HG02852 (cell line): ENCODE results near the gene CAMK1D.
"Not testable (repeated sequence)": the region's sequence is repeated elsewhere in the genome, so short reads cannot be mapped to it uniquely, and the experiment has no call there.

Experiments used
- ATAC-seq: cut with Tn5 transposase; IDR thresholded peaks from one replicate; pipeline ENCODE4 v1.9.1; 2021; ENCODE audit warnings: mild to moderate bottlenecking, moderate library complexity; ENCODE audit not compliant: unreplicated experiment

The CAMK1D gene

GRCh38 chr10:12489806-12490205, 140.5 kb downstream of the CAMK1D start:
- no peak for ATAC-seq

- no peak for ATAC-seq
Observed at GRCh38 chr10:12490963-12491362, 141.6 kb downstream of the CAMK1D start.

GRCh38 chr10:12491491-12491890, 142.1 kb downstream of the CAMK1D start:
- ATAC-seq: no peak

GRCh38 chr10:12492016-12492415, 142.7 kb downstream of the CAMK1D start:
- no peak for ATAC-seq

GRCh38 chr10:12497046-12497445, 147.7 kb downstream of the CAMK1D start:
- not testable (repeated sequence) for ATAC-seq

- ATAC-seq: no peak
Observed at GRCh38 chr10:12499076-12499986, 150.0 kb downstream of the CAMK1D start.

GRCh38 chr10:12500381-12501303, 151.3 kb downstream of the CAMK1D start:
- no peak for ATAC-seq

- no peak for ATAC-seq
Observed at GRCh38 chr10:12501324-12501723, 152.0 kb downstream of the CAMK1D start.

- no peak for ATAC-seq
Observed at GRCh38 chr10:12501841-12502525, 152.6 kb downstream of the CAMK1D start.

- no peak for ATAC-seq
Observed at GRCh38 chr10:12502526-12503274, 153.4 kb downstream of the CAMK1D start.

GRCh38 chr10:12503311-12503710, 154.0 kb downstream of the CAMK1D start:
- ATAC-seq: no peak

GRCh38 chr10:12504176-12504575, 154.8 kb downstream of the CAMK1D start:
- ATAC-seq: no peak

GRCh38 chr10:12504628-12505027, 155.3 kb downstream of the CAMK1D start:
- ATAC-seq: no peak

- no peak for ATAC-seq
Observed at GRCh38 chr10:12505683-12506082, 156.3 kb downstream of the CAMK1D start.

- no peak for ATAC-seq
Observed at GRCh38 chr10:12507165-12507850, 158.0 kb downstream of the CAMK1D start.

GRCh38 chr10:12508165-12508564, 158.8 kb downstream of the CAMK1D start:
- no peak for ATAC-seq

- ATAC-seq: peak; percentile 69
Observed at GRCh38 chr10:12509016-12509793, 159.9 kb downstream of the CAMK1D start.

- ATAC-seq: peak; percentile 51
Observed at GRCh38 chr10:12509794-12510100, 160.4 kb downstream of the CAMK1D start.

GRCh38 chr10:12510501-12510941, 161.2 kb downstream of the CAMK1D start:
- no peak for ATAC-seq
